ENCODE measurements around the gene DUSP11.
"Not testable (repeated sequence)": the region's sequence is repeated elsewhere in the genome, so short reads cannot be mapped to it uniquely, and the experiment has no call there.

The DUSP11 gene

DNA sequence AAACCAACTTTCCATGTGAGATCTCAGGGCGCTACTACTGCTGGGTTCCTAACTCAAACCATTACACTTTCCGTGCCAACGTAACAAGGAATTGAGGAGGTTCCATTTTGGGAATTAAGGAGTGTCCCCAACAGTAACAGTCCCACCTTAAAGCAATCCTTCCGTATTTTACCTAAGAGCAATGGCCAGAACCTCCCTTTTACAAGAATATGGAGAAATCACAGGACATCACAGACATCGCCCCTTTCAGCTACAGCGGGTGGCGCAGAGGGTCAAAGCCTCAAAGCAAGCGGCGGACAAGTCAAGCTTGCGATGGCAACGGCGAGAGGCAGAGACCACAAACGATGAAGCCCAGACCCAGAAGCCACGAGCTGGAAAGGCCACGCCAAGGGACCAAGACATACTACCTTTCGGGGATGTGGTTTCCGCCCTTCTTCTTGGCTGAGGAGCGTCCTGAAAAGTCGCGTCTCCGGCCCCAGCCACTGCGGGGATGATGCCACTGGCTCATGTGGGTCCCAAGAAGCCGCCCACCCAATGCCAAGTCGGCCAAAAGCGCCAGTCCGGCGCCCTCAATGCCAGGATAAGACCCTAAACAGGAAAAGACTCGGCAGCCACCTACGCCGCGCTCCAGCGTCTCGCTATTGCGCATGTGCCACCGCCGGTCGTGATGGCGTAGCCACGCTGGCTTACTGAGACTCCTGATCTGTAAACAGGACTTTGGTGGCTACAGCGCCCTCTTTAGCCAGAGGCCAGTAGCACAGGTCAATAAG is at the start of gene DUSP11:
Gene DUSP11 (minus strand): TSS at position 637 of the 770 bp plus-strand sequence. CDS start 129 bp downstream, at position 508.
- peak; percentile 96 for DNase-seq (ENCODE audit: low spot score)

GRCh38 chr2:73828818-73829570 is 49.1 kb upstream of the DUSP11 start, which contains the start of gene STAMBP:
STAMBP (plus strand) TSS chr2:73828961; CDS start chr2:73830857, 1,896 bp downstream.
- DNase-seq (ENCODE audit: low spot score), result peak; percentile 95

DNA sequence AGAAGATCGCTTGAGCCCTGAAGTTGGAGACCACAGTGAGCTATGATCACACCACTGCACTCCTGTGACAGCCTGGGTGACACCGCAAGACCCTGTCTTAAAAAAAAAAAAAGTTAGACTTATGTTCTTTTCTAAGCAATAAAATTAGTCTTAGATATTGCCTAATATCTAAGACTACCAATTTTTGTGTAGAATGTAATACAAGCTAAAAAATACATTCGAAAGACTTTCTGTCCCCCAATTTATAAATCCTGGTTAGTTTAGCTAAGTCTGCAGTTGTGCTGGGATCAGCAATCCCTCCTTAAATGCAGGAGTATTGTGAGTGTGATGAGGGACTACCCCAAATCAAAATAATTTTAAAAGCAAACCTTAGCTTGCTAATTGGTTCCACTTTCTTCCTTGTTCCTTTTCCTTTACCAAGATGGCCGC is 48.5 kb upstream of the DUSP11 start:
- DNase-seq (ENCODE audit: low spot score), result no peak

DNA sequence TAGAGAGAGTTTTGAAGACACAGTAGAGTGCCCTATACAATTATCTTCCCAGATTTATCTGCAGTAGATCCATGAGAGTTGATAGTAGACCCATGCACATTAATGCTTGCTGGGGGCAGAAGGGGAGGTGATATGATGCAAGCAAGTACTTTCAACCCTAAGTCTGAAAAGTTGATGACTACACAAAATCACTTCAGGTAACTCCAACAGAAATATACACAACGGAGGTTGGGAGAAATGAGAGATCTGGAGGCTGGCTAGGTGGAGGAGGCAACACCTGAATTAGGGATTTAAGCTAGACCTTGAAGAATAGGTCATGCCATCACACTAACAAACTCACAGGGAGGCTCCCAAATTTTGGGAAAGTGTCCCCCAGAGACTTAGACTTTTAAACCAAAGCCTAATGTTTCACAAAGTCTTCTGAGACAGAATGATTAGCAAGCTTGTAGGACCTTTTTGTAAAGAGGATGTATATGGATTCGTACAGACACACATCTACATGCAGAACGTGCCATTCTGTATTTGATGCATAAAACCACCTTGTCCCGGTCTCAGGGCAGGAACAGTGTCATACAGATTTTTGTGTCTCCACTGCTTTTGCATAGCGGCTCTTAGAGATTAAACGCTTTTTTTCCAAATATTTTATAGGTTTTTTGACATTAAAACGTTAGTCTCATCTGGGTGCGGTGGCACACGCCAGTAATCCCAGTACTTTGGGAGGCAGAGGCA is 47.9 kb upstream of the DUSP11 start:
- no peak for DNase-seq (ENCODE audit: low spot score)

DNA sequence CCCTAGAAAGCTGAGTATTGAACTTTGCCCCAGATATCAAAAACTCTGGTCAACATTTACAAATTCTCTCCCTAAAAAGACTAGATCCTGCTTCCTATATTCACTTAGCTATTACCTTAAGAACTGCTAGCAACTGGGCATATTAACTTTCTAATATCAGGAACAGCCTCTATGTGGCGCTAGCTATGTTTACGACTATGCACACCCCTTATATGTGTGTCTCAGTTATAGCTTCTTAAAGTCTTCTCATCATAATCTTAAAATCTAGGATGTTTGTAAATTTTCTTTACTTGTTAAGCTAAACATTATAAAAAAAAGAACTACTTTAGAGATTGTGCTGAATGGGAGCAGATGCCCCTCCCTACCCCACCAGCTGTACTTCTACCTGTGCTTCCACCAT is 47.1 kb upstream of the DUSP11 start:
- no peak for DNase-seq (ENCODE audit: low spot score)

GRCh38 chr2:73825408-73825807 is 45.5 kb upstream of the DUSP11 start:
- no peak for DNase-seq (ENCODE audit: low spot score)

DNA sequence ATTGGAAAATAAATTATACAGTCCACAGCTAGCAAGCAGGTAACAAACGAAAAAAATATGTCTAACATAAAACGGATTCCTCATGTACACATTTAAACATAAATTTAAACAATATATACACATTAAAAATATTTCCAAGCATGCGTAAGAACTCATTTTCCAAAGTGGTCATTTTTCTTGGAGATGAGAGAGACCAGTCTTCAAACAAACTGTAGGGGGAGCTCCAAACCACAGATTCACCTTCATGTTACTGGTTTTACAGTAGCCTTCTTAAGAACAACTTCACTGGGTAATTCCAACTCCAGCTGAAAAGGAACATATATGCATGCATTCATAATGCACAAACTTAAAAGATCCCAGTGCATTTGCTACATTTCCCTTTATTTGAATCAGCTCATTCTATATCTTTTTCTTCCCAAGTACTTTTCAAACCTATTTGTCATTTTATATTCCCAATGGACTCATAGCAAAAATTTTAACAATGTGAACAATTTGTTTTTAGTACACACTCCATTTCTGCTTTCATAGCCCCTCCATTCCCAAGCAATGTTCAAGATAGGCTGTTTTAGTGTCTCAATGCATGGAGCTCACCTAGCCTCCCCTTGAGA is 44.1 kb upstream of the DUSP11 start:
- DNase-seq (ENCODE audit: low spot score), result peak; percentile 56

DNA sequence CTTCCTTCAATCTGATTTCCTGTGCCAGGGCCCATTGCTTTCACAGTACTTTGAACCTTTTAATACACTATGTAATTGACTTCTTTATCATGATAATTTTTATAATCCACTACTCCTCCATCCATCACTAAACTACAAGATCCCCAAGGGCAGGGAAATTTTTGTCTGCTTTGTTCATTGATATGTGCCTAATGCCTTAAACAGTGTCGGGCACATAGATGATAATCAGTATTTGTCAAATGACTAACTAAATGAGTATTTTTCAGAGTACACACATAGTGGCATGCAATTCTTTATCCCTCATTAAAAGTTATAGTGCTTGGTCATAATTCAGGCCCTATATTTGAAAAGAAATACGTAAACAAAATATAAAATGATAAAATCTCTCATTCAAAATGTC is 43.5 kb upstream of the DUSP11 start:
- no peak for DNase-seq (ENCODE audit: low spot score)

DNA sequence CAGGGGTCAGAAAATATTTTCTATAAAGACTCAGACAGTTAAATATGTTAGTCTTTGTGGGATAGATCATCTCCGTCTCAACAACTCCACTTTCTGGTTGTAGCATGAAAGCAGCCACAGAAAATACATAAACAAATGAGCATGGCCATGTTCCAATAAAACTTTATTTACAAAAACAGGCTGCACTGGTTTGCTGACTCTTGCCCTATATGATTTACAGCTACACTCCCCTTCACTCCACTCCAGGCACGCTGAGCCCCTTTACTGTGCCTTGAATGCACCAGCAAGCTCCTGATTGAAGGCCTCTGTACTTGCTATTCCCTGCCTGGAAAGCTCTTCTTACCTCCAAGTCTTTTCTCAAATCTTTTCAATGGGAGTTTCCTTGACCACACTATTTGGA is 43.1 kb upstream of the DUSP11 start:
- DNase-seq (ENCODE audit: low spot score), result no peak

- no peak for DNase-seq (ENCODE audit: low spot score)
Measured at GRCh38 chr2:73822276-73822675, 42.4 kb upstream of the DUSP11 start.

DNA sequence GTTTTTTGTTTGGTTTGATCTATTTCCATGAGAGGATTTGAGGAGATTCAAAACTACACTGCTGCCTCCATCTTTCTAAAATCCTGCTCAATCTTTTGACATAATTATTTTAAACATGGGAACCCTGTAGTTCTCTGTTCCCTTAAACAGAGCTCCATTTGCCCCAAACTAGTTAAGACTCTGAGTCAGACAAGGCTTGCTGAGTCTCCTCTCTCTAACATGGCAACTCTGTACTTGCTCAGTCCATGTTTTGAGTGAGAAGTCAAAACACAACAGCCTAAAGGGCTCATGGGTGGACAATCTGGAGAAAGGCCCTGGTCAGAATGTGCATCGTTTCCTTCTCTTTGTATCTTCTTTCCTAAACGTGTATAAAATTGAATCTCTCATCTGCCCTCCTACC is 41.8 kb upstream of the DUSP11 start:
- no peak for DNase-seq (ENCODE audit: low spot score)

DNA sequence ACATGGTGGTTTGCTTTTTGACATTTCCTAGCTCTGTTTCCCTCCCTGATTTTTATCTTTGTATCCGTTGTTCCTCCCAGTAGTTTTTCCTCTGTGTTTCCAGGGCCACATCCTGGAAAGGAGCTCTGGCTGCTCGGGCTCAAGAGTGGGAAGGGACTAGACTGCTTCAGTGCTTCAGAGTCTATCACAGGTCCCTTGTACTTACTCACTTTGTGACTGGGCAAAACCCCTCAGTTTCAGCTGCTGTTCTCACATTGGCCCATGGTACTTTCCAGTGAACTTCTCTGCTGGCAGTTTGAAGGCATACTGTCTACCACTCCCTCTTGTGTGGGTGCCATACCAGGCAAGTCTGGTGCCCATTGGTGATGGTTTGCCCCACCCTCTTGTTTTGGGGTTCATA is 41.3 kb upstream of the DUSP11 start:
- DNase-seq (ENCODE audit: low spot score), result no peak

DNA sequence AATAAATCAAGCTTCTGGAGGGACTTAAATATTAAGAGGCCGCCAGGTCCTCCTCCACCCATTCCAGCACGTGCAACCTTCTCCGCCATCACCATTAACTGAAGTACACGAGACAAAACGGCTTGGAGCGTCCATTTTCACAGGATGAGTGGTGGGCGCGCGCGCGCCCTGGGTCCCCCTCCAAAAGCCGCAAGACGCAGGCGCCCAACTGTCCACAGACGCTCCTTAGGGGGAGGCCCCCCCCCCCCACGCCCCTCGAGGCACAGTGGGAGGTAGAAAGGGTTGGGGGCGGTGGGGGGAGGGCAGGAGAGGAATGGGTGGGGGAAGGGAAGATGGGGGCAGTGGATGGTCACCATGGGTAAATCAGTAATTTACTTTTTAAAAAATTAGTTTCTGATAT is 38.4 kb upstream of the DUSP11 start:
- DNase-seq (ENCODE audit: low spot score), result no peak

GRCh38 chr2:73812635-73813034 is 32.7 kb upstream of the DUSP11 start:
- no peak for DNase-seq (ENCODE audit: low spot score)

- no peak for DNase-seq (ENCODE audit: low spot score)
Measured at GRCh38 chr2:73811878-73812277, 32.0 kb upstream of the DUSP11 start.

- DNase-seq (ENCODE audit: low spot score), result not testable (repeated sequence)
Measured at GRCh38 chr2:73783883-73784282, 4.0 kb upstream of the DUSP11 start, which contains the start of gene C2orf78. C2orf78 (plus strand) TSS chr2:73784183; CDS start chr2:73784310, 127 bp downstream.

- not testable (repeated sequence) for DNase-seq (ENCODE audit: low spot score)
Measured at GRCh38 chr2:73783402-73783801, 3.5 kb upstream of the DUSP11 start.

DNA sequence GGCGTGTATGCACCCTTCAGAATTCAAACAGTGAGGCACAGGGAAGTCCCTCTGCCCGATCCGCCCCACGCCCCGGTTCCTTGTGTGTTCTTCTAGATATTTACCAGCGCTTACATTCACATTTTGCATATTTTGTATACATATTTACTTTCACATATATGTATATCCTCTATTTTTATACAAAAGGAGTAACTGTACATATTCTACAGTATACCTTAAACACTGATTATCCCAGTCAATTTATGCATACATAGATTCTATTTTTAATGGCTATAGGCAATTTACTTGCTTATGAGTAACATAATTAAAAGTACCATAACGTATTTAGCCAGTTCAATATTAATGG is 307 bp upstream of the DUSP11 start:
- DNase-seq (ENCODE audit: low spot score), result no peak

DNA sequence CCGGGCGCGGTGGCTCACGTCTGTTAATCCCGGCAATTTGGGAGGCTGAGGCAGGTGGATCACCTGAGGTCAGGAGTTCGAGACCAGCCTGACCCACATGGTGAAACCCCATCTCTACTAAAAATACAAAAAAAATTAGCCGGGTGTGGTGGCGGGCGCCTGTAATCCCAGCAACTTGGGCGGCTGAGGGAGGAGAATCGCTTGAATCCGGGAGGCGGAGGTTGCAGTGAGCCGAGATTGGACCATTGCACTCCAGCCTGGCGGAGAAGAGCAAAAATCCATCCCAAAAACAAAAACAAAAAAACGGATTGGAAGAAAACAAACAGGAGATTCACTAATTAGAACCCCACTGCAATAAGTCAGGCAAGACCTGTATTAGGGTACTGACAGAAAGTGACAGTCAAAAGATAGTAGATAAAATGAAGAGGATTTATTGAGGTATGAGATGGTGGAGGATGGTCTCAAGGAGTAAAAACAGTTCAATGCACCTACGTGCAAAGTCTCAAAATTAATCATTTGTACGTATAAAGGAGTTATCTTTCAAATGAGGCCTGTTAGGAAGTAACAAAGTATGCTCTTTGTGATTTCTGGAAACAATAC is 936 bp downstream of the DUSP11 start:
- DNase-seq (ENCODE audit: low spot score), result not testable (repeated sequence)

DNA sequence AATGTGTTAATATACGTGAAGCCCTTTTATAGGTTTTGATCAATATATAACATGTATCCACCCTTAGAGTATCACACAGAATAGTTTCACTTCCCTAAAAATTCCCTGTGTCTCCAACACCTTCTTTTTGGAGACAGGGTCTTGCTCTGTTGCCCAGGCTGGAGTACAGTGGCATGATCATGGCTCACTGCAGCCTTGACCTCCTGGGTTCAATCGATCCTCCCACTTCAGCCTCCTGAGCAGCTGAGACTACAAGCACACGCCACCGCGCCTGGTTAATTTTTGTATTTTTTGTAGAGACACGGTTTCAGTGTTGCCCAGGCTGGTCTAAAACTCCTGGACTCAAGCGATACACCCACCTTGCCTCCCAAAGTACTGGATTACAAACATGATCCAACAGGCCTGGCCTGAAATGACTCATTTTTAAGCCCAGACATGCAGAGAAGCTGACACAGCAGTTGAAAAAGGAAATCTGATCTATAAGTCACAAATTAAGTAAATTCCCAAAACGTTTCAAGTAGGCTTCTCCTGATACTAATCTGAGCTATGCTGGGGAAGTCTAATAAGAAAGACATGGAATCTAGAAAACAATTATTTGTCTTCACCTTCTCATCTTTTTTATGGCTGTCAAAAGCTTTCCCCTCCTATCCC is 2.9 kb downstream of the DUSP11 start:
- no peak for DNase-seq (ENCODE audit: low spot score)

GRCh38 chr2:73776381-73776780 is 3.5 kb downstream of the DUSP11 start:
- DNase-seq (ENCODE audit: low spot score), result no peak

Data from hepatic stellate cell (primary cell).